GM19455 (cell line): ENCODE data around the gene ARHGAP10.

ENCODE experiments used
- ATAC-seq: cut with Tn5 transposase; IDR thresholded peaks from one replicate; pipeline ENCODE4 v1.9.1; 2021; ENCODE audit not compliant: unreplicated experiment

Gene ARHGAP10

DNA sequence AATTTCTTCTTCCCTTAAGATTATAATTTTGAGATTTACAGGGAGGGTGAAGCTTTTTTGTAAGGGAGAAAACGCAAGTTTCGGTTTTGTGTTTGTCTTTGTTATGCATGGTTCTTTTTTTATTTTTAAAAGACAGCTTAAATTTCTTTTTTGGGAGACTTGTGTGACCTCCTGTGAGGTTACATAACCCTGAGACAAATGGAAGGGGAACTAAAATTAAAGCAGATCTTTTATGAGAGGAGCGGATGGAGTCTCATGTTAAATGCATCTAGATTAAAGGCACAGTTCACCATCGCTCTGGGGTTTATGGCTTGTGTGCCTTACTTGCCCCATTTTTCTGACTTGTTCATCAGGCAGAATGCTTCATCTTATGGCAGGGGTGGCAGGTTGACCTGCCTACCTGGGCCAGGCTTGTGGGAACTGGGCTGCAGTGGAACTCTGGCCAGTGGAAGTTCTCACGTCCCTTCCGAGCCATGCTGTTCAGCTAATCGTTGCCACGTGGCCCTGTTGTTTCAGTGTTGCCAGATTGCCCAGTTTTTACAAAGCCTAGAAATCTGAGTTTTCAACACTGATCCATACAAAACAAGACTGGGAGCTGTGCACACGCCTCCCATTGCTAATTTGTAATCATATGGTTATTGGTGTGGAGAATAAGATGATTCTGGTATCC, 291.8 kb downstream of the ARHGAP10 start:
- ATAC-seq = no peak

DNA sequence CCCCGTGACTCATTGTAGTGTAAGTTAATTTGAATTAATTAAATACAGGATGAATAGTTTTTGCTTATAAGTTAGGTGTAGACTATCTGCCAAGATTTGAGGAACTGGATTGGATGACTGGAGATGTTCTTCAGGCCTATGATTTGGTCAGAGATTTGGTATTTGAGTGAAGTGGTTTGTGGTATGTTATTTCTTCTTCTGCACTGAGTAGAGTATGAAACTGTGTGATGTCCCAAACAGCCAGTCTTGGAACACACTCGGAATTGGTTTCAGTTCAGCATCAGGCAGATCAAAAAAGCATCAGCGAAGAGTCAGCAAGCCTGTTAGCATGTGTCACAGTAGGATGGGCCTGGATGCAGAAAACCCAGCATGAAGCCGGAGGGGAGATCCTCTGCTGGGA, 294.1 kb downstream of the ARHGAP10 start:
- ATAC-seq = no peak

DNA sequence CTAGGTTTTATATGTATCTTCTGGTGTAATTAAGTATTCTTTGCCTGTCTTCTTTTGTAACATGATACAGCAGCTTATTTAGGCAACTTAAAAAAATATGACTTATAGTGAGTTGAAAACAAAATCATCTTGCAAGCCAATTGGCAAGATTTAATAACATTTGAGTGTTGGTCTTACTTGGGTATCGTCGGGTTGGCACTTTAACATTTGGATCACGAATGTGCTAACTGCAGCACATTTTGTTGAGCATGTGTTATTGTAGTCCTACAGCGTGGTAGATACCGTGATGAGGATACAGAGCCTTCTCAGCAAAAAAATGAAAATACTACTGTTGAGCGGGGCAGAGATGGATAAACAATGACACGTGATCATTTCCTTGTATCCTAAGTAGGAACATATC, 295.3 kb downstream of the ARHGAP10 start:
- ATAC-seq = no peak

DNA sequence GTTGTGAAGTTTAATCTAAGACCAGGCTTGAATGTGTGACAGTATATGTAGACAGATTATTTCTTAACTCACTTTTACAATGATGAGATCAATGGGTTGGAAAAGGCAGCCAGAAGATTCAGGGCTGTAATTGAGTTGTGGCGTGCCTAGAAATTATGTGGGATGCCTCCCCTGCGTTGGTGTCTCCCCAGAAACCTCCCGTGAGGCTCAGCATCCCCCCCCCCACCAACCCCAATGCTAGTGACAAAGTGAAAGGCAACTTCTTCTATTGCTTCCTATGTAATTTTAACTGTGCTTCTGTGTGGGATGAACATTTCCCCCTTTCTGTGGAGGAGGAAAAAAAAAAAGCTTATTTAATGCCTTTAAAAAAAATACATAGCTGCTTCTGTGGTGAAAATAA, 297.9 kb downstream of the ARHGAP10 start:
- ATAC-seq = no peak

DNA sequence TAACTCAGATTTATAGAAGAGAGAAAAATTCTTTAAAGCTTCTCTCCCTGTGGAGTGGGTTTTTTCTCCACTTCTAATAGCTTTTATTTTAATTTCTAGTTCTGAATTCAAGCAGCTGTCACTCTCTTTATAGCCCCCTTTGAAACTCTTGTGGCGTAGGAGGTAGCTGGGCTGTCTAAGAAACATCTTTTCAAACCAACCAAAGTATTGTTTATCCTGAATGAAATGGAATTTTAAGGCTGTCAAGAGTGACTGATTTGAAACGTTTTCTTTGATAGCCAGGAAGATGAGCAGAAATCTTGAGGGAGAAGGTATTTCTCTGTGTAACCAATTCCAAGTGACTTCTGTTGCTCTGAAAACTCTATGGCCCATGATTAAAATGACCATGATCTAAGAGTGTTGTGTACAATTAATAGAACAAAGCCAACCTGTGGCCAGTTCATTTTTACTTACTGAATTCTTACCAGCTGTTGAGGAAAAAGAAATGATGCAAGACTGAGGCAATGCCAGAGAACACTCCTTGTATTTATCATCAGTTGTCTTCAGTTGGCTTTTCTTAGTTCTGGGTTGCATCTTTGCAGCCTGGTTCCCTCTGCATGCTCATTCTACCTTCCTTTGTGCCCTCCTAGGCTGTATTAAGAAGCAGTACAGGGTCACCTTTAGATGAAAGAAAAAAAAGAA, 298.4 kb downstream of the ARHGAP10 start:
- no peak for ATAC-seq

DNA sequence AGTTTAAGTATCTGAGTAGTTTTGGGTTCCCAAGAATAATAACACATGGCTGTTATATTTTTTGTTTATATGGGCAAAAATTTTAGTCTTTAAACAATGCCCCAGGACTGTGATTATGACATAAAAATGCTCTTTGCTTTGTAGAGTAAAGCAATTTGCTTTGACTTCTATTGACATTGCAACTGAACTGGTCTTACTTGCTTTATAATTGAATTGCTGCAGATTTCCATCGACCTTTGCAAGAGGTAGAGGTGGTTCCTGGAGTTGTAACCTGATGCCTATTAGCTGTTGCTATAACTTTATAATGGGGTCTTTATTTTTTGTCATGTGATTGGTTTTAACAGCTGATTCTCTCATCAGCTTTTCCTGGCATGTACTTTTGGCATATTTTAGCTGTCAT, 302.9 kb downstream of the ARHGAP10 start:
- no peak for ATAC-seq

DNA sequence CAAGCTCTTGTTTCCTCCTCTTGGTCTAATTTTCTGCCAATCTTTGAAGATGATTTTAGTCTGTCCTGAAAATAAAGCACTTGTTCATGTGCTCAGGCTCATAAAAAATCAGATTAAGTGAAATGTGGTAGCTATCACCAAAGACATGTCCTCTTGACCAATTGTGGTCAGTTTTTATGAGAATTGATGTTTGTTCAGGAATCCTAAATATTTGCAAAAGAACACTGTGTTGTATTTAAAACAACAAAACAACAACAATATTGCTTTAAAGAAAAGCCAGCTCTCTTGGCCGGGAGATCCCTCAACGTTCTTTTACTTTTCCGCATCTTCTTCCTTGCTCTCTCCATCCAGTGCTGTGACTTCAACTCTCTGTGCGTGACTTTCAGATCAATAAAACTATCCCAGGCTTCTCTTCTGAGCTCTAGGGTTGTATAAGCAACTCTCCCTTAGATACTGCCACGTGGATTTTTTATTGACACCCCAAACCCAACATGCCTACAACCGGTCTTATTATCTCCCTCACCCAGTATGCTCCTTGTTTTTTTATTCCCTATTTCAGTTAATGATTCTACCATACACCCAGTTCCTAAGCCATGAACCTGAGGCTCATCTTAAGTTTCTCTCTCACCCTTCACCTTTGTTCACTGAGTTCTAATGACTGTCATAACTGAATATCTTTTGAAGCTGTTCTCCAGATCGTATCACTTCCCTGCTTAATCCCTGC, 309.9 kb downstream of the ARHGAP10 start:
- ATAC-seq = no peak

DNA sequence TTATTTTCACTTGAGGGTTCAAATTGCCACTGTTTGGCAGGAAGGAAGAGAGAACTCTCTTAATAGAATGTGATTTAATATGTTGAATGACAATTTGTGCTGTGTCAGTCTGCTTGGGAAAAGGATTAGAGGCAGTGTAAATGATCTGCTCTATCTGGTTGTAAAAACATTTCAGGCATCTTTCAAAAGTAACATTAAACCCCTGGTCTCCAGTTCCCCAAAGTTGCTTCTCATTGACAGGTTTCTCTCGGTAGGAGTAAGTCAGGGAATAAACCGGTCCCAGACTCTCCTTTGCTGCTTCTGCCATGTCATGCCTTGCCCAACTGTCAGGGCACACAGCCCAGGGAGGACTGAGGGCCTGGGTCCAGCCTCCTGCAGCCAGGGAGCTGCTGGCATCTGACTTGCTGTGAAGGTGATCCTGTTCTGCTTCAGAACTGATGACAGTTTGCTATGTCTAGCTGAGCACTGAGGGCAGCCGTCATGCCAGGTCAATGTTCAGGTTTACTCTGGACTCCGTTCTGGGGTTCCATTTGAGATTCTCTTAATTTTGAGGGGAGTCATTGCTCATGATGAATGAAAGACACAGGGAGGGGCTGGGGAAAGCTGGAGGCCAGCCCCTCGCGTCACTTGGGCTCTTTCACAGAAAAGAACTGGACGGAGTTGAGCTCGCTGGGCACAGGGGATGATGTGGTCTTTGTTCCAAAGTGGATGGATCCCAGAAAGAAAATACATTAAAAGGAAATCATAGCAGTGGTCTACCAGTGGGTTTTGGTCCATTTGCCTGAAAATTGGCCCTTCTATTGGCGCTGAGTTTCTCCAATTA, 312.4 kb downstream of the ARHGAP10 start:
- ATAC-seq = peak; percentile 12

DNA sequence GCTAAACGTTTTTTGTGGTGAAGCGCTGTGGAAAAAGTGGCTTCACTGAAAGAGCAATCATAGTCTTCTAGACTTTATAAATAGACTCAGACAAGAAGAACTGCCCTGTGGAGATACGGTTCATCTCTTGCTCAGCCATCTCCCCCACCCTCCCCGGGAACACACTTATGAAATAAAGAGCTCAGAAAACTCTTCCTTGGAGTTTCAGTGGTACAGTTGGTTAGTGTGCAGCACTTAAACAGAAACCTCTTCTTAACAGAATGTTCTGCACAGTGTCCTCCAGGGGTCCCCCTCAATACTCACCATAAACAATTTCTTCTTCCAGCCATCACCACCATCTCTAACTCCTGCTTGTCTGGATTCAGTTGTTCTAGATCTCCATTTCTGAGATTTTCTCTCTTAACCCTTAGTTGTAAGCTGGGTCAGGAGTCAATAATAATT, 313.0 kb downstream of the ARHGAP10 start:
- peak; percentile 89 for ATAC-seq

DNA sequence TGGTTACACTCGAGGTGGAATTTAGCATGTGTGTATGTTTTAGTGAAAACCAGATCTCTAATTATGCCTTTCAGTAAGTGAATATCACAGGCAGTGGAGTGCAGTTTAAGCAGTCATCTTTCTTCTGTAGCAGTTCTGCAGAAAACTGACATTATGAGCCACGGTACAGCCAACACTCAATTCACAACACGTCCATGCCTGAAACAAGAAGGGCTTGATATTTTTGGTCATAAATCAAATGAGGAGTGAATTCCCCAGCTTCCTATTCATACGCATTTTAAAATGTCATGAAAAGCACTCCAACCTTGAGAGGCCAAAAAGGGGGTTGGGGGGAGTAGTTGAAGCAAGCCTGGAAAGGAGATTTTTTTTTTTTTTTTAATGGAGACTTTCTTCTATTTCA, 316.7 kb downstream of the ARHGAP10 start:
- ATAC-seq = no peak

DNA sequence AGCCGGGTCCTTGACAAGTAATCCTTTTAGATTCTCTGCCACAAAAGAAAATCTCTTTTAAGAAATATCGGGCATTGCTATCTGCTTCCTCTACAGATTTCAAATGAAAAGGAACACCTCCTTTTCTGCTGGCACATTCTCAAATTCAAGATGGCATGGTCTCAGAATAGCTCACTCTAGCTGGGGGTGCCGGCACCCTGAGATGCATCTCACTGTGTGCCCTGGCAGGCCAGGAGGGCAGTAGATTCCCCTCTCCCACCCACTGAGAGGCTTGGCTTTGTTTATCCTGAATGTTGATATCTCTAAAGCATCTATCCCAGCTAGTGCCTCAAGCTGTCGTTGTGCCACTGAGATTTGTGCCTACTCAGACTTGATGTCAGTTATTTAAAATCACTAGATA, 319.5 kb downstream of the ARHGAP10 start:
- ATAC-seq = no peak

DNA sequence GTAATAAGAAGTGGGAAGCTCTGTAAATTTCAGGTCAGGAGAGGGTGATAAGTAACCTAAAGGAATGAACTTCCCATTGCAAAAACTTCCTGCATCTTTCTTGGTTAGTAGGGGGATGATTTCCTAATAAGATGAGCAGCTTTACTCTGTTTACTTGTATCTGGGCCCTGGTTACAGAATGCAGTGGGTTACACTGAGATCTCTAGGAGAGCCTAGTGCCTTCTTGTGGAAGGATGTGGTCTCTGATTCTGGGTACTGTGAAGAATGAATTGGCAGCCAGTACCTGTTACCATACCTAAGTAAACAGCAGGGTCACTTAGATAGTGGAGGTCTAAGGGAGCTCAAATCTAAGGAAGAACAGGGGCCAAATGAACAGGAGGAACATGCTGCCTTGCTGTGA, 320.6 kb downstream of the ARHGAP10 start:
- no peak for ATAC-seq

DNA sequence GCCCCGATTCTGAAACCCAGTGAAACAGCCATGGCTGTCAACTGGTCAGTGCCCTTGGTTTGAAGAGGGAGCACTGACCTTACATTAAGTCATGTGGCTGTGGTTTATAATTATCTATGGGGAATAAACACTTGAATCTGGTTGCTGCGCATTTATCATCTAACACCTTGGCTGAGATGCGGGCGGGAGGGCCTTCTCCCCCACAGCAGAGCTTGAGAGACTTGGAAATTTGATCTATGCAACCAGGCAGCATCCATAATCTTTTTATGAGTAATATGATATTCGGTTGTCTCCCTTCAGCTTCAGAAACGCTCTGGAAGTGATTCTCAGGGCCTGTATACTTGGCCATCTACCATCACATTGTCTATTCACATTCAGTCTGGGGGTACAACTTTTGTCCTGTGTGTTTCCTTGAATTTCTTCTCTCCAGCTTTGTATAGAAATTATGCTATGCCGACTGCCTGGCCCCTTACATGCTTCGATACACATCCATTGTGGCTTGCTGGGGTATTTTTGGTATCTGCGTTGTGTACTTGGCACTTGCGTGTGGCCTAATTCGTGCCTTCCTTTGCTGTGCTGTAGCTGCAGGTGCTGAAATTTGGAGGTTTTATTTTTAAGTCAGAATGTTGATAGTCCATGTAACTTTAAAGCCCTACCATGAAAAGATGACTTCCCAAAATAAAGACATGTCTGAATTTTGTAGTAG, 321.6 kb downstream of the ARHGAP10 start:
- ATAC-seq = no peak

DNA sequence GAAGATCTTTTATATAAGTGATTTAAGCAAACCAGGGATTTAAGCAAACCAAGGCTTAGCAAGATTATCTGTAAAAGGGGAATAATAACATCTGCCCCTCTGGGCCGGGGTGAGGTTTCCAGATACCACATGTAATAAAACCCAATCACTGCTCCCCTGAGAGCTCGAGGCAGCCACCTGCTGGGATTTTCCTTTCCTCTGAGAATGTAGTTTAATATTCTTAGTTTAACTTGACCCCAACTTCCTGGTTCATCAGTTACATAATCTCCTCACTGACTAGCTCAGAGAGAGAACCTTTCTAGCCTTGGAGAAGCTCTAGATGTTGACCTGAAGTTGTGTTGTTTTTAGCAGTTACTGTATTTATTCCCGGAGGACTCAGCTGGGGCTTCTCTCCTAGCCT, 322.4 kb downstream of the ARHGAP10 start:
- no peak for ATAC-seq

DNA sequence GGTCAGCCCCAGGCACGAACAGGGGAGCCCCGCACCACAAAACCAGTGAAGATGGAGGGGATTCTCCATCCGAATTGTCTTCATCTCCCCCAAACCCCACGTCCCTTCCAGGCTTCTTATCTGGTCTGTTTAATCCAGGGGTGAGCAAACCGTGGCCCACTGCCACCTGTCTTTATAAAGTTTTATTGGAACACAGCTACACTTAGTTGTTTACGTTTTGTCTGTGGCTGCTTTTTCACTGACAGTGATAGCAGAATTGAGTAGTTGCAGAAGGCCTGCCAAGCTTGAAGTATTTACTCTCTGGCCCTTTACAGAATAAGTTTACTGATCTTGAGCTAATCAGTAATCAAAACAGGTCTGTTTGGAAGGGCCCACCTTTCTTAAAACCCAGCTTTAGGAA, 324.0 kb downstream of the ARHGAP10 start:
- ATAC-seq = no peak

DNA sequence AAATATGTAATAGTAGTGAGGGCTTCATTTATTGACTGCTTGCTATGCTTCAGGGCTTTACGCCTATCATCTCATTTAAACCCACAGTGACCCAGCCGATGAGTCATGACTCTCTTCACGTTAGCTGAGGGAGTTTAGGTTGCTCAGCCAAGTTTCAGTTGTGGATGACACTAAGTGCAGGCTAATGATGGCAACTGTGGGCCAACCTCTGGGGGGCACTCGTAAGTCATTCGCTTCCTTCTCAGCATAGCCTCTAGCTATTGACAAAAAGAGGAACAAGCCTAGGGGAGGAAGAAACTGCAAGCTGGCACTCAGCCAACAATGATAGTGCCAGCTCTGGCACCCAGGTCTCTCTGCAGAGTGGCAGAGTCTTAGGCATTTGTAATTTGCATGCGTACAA, 325.0 kb downstream of the ARHGAP10 start:
- ATAC-seq = peak; percentile 81

DNA sequence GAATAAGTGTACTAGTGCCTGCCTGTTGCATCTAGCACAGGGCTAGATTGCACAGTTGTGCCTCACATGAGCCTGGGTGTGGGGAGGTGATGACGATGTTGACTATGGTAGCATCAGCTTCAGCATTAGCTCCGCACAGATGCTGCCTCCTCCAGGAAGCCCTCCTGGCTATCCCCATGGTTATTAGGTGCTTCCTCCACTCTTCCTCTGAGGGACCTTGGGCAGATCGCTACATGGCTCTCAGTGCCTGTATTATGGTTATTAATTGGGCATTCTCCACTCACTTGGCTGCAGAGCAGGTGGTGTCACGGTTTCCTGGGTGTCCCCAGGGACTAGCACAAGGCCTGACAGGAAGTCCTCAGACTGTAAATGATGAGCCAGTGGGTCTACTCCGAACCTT, 325.6 kb downstream of the ARHGAP10 start:
- peak; percentile 39 for ATAC-seq

DNA sequence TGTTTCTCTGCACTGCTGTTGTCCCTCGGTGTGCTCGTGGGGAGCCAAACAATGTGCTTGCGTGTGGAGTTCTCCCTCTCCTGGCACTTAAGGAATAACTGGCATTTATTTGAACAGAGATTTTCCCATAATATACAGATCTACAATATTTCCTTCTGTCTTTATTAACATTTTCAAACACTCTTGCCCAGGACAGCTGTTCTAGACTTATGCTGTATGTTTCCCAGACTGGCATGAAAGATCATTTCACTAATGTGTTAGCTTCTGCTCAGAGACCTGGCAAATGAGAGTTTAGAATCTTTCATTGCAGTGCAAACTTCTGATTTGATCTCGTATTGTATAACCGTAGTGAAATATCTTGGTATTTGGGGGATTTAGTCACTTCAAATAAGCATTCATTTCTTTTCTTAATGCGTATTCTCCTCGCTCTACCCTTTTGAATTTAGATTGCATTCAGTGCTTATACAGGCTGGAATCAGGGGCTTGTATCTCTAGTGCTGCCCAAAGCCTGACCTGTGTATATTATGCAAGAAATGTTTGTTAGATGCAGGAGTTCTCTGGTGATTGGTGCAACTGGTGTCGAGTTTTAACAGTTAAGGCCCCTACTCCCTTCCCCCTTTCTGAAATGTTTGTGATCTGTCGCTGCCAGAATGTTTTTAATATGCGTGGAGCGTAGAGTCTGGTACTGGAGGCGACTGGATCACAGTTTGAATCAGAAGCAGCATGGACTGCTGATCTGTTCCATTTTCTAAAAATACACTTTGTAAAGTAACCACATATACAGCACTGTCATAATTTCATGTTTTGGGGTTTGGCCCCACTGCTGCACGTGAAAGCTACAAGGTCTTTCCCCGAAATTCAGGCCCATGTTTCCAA, 326.3 kb downstream of the ARHGAP10 start:
- ATAC-seq = no peak

DNA sequence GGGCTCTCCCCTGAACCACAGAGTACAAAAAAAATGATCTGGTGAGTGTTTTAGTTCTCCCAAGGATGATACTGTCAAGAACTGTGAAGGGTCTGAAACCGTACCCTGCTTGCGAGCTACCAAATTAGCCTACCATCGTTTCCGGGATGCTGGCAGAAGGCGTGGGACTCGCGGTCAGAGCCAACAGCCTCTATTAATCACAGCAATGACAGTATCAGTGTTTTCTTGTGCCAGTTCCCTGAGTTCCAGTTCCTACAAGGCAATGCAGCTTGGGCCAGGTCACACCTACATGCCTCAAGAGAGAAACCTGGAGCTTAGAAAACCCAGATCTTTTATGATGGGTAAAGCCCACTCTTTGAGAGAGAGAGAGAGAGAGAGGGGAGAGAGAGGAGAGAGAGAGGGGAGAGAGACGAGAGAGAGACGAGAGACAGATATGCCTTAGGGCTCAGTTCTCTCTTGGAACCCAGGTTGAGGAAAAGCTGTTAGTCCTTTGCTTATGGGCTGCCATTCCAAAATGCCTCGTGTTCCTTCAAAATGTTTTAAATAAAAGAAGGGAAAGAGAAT, 327.8 kb downstream of the ARHGAP10 start:
- ATAC-seq = peak; percentile 31
